ENCODE data around the gene ENC1.

ENC1 gene

GRCh38 chr5:74599148-74599547 lies 41.4 kb downstream of the ENC1 start:
- Histone ChIP-seq H3K27ac (ENCODE audit: low read length, poor library complexity, severe bottlenecking) (no peak overlapping the region), H3K4me3 (ENCODE audit: insufficient read depth in 1 of 2, low read depth in 1 of 2, low read length in 2 of 2) (no peak overlapping the region), H4K8ac (ENCODE audit: low read length) (no peak overlapping the region), H3K4ac (ENCODE audit: low read depth in 1 of 2, low read length in 2 of 2) (no peak overlapping the region), H3K14ac (ENCODE audit: low read length in 2 of 2) (no peak overlapping the region), H3K9me3 (ENCODE audit: control insufficient read depth, low read length) (no peaks in the 10 kb centered on the region), H2AK5ac (ENCODE audit: low read length, severe bottlenecking) (no peak overlapping the region), H2AFZ (ENCODE audit: low read depth, low read length) (no peak overlapping the region), H2BK12ac (ENCODE audit: low read length in 2 of 2) (no peak overlapping the region), H3K23ac (ENCODE audit: low read length in 2 of 2) (no peak overlapping the region), H2BK120ac (ENCODE audit: low read depth, low read length) (no peak overlapping the region), H3K9ac (ENCODE audit: low read length) (no peak overlapping the region), H3K79me1 (replicated peaks; ENCODE audit: low read length, poor library complexity, severe bottlenecking) (no peaks in the 10 kb centered on the region), H2BK15ac (ENCODE audit: low read depth, poor library complexity, severe bottlenecking) (no peak overlapping the region), H3K4me2 (ENCODE audit: low read length, poor library complexity, severe bottlenecking) (no peak overlapping the region), H4K91ac (ENCODE audit: low read length) (no peak overlapping the region), H2BK5ac (ENCODE audit: low read depth, low read length, poor library complexity, severe bottlenecking) (no peak overlapping the region), H3K4me1 (ENCODE audit: control insufficient read depth, insufficient read depth, low read depth, low read length) (no peaks in the 10 kb centered on the region), H3K27me3 (ENCODE audit: control insufficient read depth in 1 of 2, insufficient read depth in 1 of 2, low read length in 2 of 2) (no peaks in the 10 kb centered on the region), H3K36me3 (ENCODE audit: control insufficient read depth in 1 of 2, insufficient read depth in 2 of 2, low read depth in 1 of 2, low read length in 2 of 2) (no peaks in the 10 kb centered on the region), H3K18ac (ENCODE audit: low read depth in 1 of 2, low read length in 2 of 2) (no peak overlapping the region)
- no CpG with 5 or more reads among the region's 2 CpGs for WGBS
- no peak for DNase-seq

- Histone ChIP-seq H3K4me3 (ENCODE audit: insufficient read depth in 1 of 2, low read depth in 1 of 2, low read length in 2 of 2) (no peak overlapping the region), H2BK5ac (ENCODE audit: low read depth, low read length, poor library complexity, severe bottlenecking) (no peak overlapping the region), H4K8ac (ENCODE audit: low read length) (no peak overlapping the region), H3K18ac (ENCODE audit: low read depth in 1 of 2, low read length in 2 of 2) (no peak overlapping the region), H2BK12ac (ENCODE audit: low read length in 2 of 2) (no peak overlapping the region), H3K4me1 (ENCODE audit: control insufficient read depth, insufficient read depth, low read depth, low read length) (no peaks in the 10 kb centered on the region), H3K4me2 (ENCODE audit: low read length, poor library complexity, severe bottlenecking) (no peak overlapping the region), H3K23ac (ENCODE audit: low read length in 2 of 2) (no peak overlapping the region), H3K36me3 (ENCODE audit: control insufficient read depth in 1 of 2, insufficient read depth in 2 of 2, low read depth in 1 of 2, low read length in 2 of 2) (no peaks in the 10 kb centered on the region), H3K4ac (ENCODE audit: low read depth in 1 of 2, low read length in 2 of 2) (no peak overlapping the region), H2BK15ac (ENCODE audit: low read depth, poor library complexity, severe bottlenecking) (no peak overlapping the region), H3K9ac (ENCODE audit: low read length) (no peak overlapping the region), H2AFZ (ENCODE audit: low read depth, low read length) (no peak overlapping the region), H3K27ac (ENCODE audit: low read length, poor library complexity, severe bottlenecking) (no peak overlapping the region), H2BK120ac (ENCODE audit: low read depth, low read length) (no peak overlapping the region), H3K9me3 (ENCODE audit: control insufficient read depth, low read length) (no peaks in the 10 kb centered on the region), H3K14ac (ENCODE audit: low read length in 2 of 2) (no peak overlapping the region), H2AK5ac (ENCODE audit: low read length, severe bottlenecking) (no peak overlapping the region), H3K27me3 (ENCODE audit: control insufficient read depth in 1 of 2, insufficient read depth in 1 of 2, low read length in 2 of 2) (no peaks in the 10 kb centered on the region), H3K79me1 (replicated peaks; ENCODE audit: low read length, poor library complexity, severe bottlenecking) (no peaks in the 10 kb centered on the region), H4K91ac (ENCODE audit: low read length) (no peak overlapping the region)
- peak; percentile 17 for DNase-seq
- 67% methylated on average over 1 of the region's 2 CpGs for WGBS
These were observed 41.8 kb downstream of the ENC1 start for GRCh38 chr5:74598731-74599130.

- Histone ChIP-seq H2BK12ac (ENCODE audit: low read length in 2 of 2) (no peak overlapping the region), H3K18ac (ENCODE audit: low read depth in 1 of 2, low read length in 2 of 2) (peak overlapping the region; percentile 18 to 58), H3K36me3 (ENCODE audit: control insufficient read depth in 1 of 2, insufficient read depth in 2 of 2, low read depth in 1 of 2, low read length in 2 of 2) (no peaks in the 10 kb centered on the region), H4K91ac (ENCODE audit: low read length) (no peak overlapping the region), H3K4me3 (ENCODE audit: insufficient read depth in 1 of 2, low read depth in 1 of 2, low read length in 2 of 2) (no peak overlapping the region), H3K14ac (ENCODE audit: low read length in 2 of 2) (no peak overlapping the region), H3K23ac (ENCODE audit: low read length in 2 of 2) (no peak overlapping the region), H3K79me1 (replicated peaks; ENCODE audit: low read length, poor library complexity, severe bottlenecking) (no peaks in the 10 kb centered on the region), H3K9me3 (ENCODE audit: control insufficient read depth, low read length) (no peaks in the 10 kb centered on the region), H3K27me3 (ENCODE audit: control insufficient read depth in 1 of 2, insufficient read depth in 1 of 2, low read length in 2 of 2) (no peaks in the 10 kb centered on the region), H4K8ac (ENCODE audit: low read length) (no peak overlapping the region), H2BK120ac (ENCODE audit: low read depth, low read length) (no peak overlapping the region), H3K27ac (ENCODE audit: low read length, poor library complexity, severe bottlenecking) (no peak overlapping the region), H2BK5ac (ENCODE audit: low read depth, low read length, poor library complexity, severe bottlenecking) (no peak overlapping the region), H2AFZ (ENCODE audit: low read depth, low read length) (no peak overlapping the region), H2AK5ac (ENCODE audit: low read length, severe bottlenecking) (no peak overlapping the region), H3K4ac (ENCODE audit: low read depth in 1 of 2, low read length in 2 of 2) (no peak overlapping the region), H3K4me2 (ENCODE audit: low read length, poor library complexity, severe bottlenecking) (no peak overlapping the region), H2BK15ac (ENCODE audit: low read depth, poor library complexity, severe bottlenecking) (no peak overlapping the region), H3K4me1 (ENCODE audit: control insufficient read depth, insufficient read depth, low read depth, low read length) (no peaks in the 10 kb centered on the region), H3K9ac (ENCODE audit: low read length) (no peak overlapping the region)
- no peak for DNase-seq
- WGBS: 62% methylated on average over 6 of the region's 6 CpGs
These were observed 43.6 kb downstream of the ENC1 start for GRCh38 chr5:74596927-74597326.

- Histone ChIP-seq H3K4me2 (ENCODE audit: low read length, poor library complexity, severe bottlenecking) (no peak overlapping the region), H3K9ac (ENCODE audit: low read length) (no peak overlapping the region), H2BK15ac (ENCODE audit: low read depth, poor library complexity, severe bottlenecking) (no peak overlapping the region), H3K79me1 (replicated peaks; ENCODE audit: low read length, poor library complexity, severe bottlenecking) (no peaks in the 10 kb centered on the region), H3K18ac (ENCODE audit: low read depth in 1 of 2, low read length in 2 of 2) (no peak overlapping the region), H2BK120ac (ENCODE audit: low read depth, low read length) (no peak overlapping the region), H3K9me3 (ENCODE audit: control insufficient read depth, low read length) (no peaks in the 10 kb centered on the region), H3K4me1 (ENCODE audit: control insufficient read depth, insufficient read depth, low read depth, low read length) (no peaks in the 10 kb centered on the region), H3K4ac (ENCODE audit: low read depth in 1 of 2, low read length in 2 of 2) (no peak overlapping the region), H2BK12ac (ENCODE audit: low read length in 2 of 2) (no peak overlapping the region), H3K4me3 (ENCODE audit: insufficient read depth in 1 of 2, low read depth in 1 of 2, low read length in 2 of 2) (no peak overlapping the region), H3K14ac (ENCODE audit: low read length in 2 of 2) (no peak overlapping the region), H2AFZ (ENCODE audit: low read depth, low read length) (no peak overlapping the region), H2BK5ac (ENCODE audit: low read depth, low read length, poor library complexity, severe bottlenecking) (no peak overlapping the region), H3K23ac (ENCODE audit: low read length in 2 of 2) (no peak overlapping the region), H3K27me3 (ENCODE audit: control insufficient read depth in 1 of 2, insufficient read depth in 1 of 2, low read length in 2 of 2) (no peaks in the 10 kb centered on the region), H4K8ac (ENCODE audit: low read length) (no peak overlapping the region), H4K91ac (ENCODE audit: low read length) (no peak overlapping the region), H2AK5ac (ENCODE audit: low read length, severe bottlenecking) (no peak overlapping the region), H3K36me3 (ENCODE audit: control insufficient read depth in 1 of 2, insufficient read depth in 2 of 2, low read depth in 1 of 2, low read length in 2 of 2) (no peaks in the 10 kb centered on the region), H3K27ac (ENCODE audit: low read length, poor library complexity, severe bottlenecking) (peak overlapping the region; percentile 42)
- DNase-seq: peak; percentile 55
- WGBS: 20% methylated on average over 3 of the region's 4 CpGs
These were observed 45.2 kb downstream of the ENC1 start for GRCh38 chr5:74595143-74595925.

Measured in mesenchymal stem cell (in vitro differentiated cells and primary cell).